GM10266 (cell line): ENCODE measurements around the gene GAB1.

Experiments used
- DNase-seq: peaks from one replicate; pipeline ENCODE4 v3.0.0; 2012; ENCODE audit errors: extremely low spot score
- CTCF ChIP-seq: IDR thresholded peaks from 2 replicates; pipeline ENCODE4 v1.5.1; 2012; ENCODE audit warnings: mild to moderate bottlenecking, low read depth; ENCODE audit not compliant: control insufficient read depth, insufficient read depth; ENCODE audit errors: missing control alignments

The GAB1 gene

GRCh38 chr4:143455211-143455610, 118.5 kb downstream of the GAB1 start:
- TF ChIP-seq CTCF, result no peak
- no peak for DNase-seq

GRCh38 chr4:143458966-143459365, 122.3 kb downstream of the GAB1 start:
- DNase-seq, result no peak
- TF ChIP-seq CTCF, result no peak

- peak; percentile 14 for DNase-seq
- no peak for TF ChIP-seq CTCF
Observed at GRCh38 chr4:143473334-143474126, 136.9 kb downstream of the GAB1 start.

- TF ChIP-seq CTCF, result no peak
Observed at GRCh38 chr4:143477487-143477886, 140.8 kb downstream of the GAB1 start.

GRCh38 chr4:143481361-143481760, 144.7 kb downstream of the GAB1 start:
- DNase-seq, result no peak
- TF ChIP-seq CTCF, result no peak

More at GRCh38 chr4:143477487-143477886, 140.8 kb downstream of the GAB1 start:
- no peak for DNase-seq

GRCh38 chr4:143482840-143483239, 146.2 kb downstream of the GAB1 start:
- peak; percentile 60 for TF ChIP-seq CTCF
- DNase-seq, result peak; percentile 32

GRCh38 chr4:143486314-143486713, 149.6 kb downstream of the GAB1 start:
- no peak for TF ChIP-seq CTCF
- no peak for DNase-seq
